ENCODE data around the gene GH1.
"Not testable (repeated sequence)": the region's sequence is repeated elsewhere in the genome, so short reads cannot be mapped to it uniquely, and the experiment has no call there.

GH1 gene

DNA sequence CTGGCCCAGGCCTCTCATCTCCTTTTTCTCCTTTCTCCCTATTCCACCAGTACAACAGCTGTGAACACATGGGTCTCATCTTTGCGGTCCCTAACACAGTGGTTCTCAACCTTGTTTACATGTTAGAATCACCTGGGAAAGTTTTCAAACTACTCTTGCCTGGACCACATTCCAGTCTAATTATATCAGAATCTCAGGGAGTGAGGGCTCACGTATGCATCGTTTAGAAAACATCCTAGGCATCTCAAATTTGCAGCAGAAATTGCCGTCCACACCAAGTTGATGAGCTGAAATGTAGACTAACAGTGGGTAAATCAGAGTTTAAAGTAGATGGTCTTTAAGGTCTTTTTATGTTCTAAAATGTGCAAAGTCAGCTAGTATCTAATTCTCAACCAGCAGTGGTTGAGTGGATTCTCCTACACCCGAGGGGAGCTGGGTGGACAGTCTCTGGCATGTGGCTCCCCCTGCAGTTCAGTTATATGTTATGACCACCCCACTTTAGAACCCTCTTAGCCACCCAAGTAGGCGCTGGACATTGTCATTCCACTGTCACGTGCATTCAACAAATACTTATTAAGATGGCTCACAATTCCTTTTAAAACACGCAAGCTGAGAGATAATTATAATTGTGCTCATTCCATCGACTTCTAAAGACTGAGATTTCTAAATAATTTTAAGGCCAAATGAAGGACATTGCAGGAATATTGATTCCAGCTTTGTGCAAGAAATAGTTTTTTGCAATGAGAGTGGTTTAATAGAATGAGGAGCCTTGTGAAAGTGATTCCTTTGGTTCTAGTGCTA lies 48.9 kb downstream of the GH1 start:
- not testable (repeated sequence) for FAIRE-seq; DNase-seq (ENCODE audit: insufficient read length)
